ENCODE data around the gene SNAPIN.

DNA sequence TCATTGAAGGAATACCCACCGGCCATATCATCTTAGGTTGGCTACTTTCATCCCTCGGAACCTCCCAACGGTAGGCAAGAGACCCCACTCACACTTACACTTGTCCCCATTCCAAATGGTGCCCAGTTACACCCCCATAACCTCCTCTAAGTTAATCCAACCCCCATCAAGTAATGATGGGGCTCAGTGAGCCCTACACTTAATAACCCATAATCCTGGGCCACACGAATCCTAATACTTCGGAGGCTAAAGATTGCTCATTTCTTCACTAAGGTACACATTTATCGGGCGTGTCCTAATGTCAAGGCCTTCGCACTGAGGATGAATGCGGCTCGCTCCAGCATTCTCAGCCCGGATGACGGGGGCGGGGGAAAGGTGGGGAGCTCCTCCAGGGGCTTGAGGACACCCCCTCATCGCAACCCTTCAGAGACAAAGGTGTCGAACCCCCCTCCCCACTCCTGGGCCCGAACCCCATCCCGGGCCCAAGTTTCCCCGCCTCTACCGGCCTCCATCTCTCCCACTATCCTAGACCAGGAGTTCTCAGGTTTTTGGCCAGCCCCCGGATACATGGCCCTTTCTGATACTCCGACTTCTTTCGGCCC lies 11.9 kb downstream of the SNAPIN start:
- TF ChIP-seq, protein P1, sequence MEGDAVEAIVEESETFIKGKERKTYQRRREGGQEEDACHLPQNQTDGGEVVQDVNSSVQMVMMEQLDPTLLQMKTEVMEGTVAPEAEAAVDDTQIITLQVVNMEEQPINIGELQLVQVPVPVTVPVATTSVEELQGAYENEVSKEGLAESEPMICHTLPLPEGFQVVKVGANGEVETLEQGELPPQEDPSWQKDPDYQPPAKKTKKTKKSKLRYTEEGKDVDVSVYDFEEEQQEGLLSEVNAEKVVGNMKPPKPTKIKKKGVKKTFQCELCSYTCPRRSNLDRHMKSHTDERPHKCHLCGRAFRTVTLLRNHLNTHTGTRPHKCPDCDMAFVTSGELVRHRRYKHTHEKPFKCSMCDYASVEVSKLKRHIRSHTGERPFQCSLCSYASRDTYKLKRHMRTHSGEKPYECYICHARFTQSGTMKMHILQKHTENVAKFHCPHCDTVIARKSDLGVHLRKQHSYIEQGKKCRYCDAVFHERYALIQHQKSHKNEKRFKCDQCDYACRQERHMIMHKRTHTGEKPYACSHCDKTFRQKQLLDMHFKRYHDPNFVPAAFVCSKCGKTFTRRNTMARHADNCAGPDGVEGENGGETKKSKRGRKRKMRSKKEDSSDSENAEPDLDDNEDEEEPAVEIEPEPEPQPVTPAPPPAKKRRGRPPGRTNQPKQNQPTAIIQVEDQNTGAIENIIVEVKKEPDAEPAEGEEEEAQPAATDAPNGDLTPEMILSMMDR (IDR thresholded peaks at IDR 0.05): no peak
- no peak for TF ChIP-seq EP300 (IDR thresholded peaks at IDR 0.05)

All from gastroesophageal sphincter (tissue), 3 donors.